C4-2B (cell line): ENCODE data around the gene RHNO1.

Experiments used
- ZFX ChIP-seq: fragments of 450-650 bp; IDR thresholded peaks from 2 replicates; pipeline ENCODE4 v1.6.1; 2017
- TF ChIP-seq, protein P1 (sequence below): fragments of 450-650 bp; conservative IDR thresholded peaks from 2 replicates; pipeline ENCODE4 v1.5.1; 2017; ENCODE audit warnings: mild to moderate bottlenecking

DNA sequence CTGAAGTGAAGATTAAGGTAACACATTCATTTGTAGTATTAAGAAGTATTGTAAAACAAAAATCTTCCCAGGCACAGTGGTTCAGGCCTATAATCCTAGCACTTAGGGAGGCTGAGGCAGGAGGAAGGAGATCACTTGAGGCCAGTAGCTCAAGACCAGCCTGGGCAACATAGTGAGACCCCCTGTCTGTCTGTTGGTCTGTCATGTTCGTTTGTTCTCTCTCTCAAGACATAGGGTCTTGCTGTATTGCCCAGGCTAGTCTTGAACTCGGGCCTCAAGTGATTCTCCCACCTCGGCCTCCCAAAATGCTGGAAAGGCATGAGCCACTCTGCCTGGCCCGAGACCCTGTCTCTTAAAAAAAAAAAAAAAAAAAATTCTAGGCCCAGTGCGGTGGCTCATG lies 20.4 kb downstream of the RHNO1 start:
- TF ChIP-seq, protein P1, sequence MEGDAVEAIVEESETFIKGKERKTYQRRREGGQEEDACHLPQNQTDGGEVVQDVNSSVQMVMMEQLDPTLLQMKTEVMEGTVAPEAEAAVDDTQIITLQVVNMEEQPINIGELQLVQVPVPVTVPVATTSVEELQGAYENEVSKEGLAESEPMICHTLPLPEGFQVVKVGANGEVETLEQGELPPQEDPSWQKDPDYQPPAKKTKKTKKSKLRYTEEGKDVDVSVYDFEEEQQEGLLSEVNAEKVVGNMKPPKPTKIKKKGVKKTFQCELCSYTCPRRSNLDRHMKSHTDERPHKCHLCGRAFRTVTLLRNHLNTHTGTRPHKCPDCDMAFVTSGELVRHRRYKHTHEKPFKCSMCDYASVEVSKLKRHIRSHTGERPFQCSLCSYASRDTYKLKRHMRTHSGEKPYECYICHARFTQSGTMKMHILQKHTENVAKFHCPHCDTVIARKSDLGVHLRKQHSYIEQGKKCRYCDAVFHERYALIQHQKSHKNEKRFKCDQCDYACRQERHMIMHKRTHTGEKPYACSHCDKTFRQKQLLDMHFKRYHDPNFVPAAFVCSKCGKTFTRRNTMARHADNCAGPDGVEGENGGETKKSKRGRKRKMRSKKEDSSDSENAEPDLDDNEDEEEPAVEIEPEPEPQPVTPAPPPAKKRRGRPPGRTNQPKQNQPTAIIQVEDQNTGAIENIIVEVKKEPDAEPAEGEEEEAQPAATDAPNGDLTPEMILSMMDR = no peak
- TF ChIP-seq ZFX = no peak
